ENCODE measurements around the gene JPH4.
A peak's percentile ranks its signal among the peaks of the same experiment; 100 is the strongest.

The JPH4 gene

DNA sequence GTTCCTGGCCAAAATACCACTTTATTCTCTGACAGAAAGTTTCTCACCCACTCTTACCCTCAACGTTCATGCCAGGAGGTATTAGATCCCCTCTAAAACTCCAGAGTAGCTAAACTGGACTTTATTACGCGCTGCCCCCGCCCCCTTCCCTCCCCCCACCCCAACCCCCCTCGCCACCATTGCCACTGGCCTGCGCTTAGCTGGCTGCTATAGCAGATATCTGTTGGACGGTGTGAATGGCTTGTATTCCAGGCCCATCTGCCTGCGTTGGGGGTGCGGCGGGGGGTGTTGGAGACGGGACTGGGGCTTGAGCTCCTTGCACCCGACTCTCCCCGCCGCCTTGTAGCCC is 23.1 kb downstream of the JPH4 start:
- 0% methylated on average over 4 to 7 of the region's 14 CpGs for WGBS, 2 experiments (ENCODE audit: insufficient coverage in 2 of 2)
- no peak overlapping the region for H3K27ac ChIP-seq (ENCODE audit: low read depth, low read length, severe bottlenecking)

DNA sequence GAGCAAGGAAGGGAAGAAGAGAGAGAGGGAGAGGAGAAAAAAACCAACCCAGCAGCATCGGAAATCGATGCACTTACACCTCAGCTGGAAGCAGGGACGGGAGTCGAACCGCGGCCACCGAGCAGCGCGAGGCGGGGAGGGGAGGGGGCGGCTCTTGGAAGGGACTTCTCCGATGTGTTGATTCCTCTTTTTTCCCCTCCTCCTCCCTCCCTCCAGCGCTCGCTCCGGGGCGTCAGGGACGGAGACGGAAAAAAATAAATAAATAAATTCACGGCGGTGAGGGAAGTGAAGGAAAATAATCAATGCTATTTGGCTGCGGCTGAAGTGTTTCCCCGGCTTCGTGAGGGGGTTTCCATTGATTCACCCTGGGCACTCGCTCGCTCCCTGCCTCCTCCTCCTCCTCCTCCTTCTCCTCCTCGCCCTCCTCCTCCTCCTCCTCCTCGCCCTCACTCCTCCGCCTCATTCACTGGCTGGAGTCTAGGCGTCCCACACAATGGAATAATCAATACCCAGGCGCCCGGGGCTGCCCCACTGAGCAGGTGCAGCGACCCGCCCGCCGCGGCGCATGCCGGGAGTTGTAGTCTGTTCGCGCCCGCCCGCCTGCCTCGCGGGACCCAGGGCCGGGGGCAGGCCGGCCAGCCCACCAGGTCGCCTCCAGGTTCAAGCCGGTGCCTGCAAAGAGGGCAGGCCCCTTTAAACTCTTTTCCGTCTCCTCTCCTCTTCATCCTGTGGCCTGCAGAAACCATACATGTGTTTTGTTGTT is 27.1 kb downstream of the JPH4 start, which contains the start of gene ZFHX2:
Gene ZFHX2 (minus strand): TSS at position 500 of the 763 bp plus-strand sequence. CDS start 16,440 bp downstream, outside the sequence.
- peaks cover 35% of the 10 kb centered on the region for H3K4me1 ChIP-seq (ENCODE audit: control insufficient read depth, insufficient read depth, low read length, poor library complexity, severe bottlenecking)
- peak within 1 kb of the TSS; percentile 69 for H3K27ac ChIP-seq (ENCODE audit: low read depth, low read length, severe bottlenecking)
- no peaks in the 10 kb centered on the region for H3K36me3 ChIP-seq (ENCODE audit: control insufficient read depth, insufficient read depth, low read length)
- no peaks in the 10 kb centered on the region for H3K9me3 ChIP-seq (ENCODE audit: control insufficient read depth, low read length)
- H3K4me3 ChIP-seq (ENCODE audit: extremely low read depth, insufficient read depth, low read length, poor library complexity, severe bottlenecking): peak within 1 kb of the TSS; percentile 87
- 0 to 1% methylated on average over 16 to 19 of the region's 49 CpGs for WGBS, 2 experiments (ENCODE audit: insufficient coverage in 2 of 2)

More for the DNA sequence above, 23.1 kb downstream of the JPH4 start:
- Histone ChIP-seq H3K9me3 (ENCODE audit: control insufficient read depth, low read length) (no peaks in the 10 kb centered on the region), H3K36me3 (ENCODE audit: control insufficient read depth, insufficient read depth, low read length) (peaks cover 26% of the 10 kb centered on the region), H3K4me1 (ENCODE audit: control insufficient read depth, insufficient read depth, low read length, poor library complexity, severe bottlenecking) (peaks cover 7% of the 10 kb centered on the region), H3K4me3 (ENCODE audit: extremely low read depth, insufficient read depth, low read length, poor library complexity, severe bottlenecking) (peak overlapping the region; percentile 72)

DNA sequence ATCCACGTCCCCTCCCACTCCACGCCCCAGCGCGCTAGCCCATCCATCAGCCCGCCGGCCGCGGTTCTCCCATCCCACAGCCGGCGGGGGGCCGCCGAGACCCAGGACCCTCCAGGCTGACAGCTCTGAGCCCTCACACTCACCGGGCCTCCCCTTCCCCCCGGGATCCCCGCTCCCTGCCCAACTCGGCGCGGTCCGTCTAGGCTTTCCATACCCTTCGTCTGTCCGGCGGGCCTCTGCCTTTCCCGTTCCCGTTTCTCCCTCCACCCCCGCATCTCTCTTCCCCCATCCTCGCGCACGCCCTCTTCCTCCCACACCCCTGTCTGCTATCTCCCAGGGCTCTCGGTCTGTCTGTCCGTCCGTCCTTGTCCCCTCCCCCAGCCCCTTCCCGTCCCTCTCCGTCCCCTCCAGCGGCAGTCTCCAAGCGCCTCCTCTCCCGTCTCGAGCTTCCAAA is 27.8 kb downstream of the JPH4 start:
- Histone ChIP-seq H3K4me1 (ENCODE audit: control insufficient read depth, insufficient read depth, low read length, poor library complexity, severe bottlenecking) (peaks cover 35% of the 10 kb centered on the region), H3K27ac (ENCODE audit: low read depth, low read length, severe bottlenecking) (peak overlapping the region; percentile 69), H3K9me3 (ENCODE audit: control insufficient read depth, low read length) (no peaks in the 10 kb centered on the region), H3K4me3 (ENCODE audit: extremely low read depth, insufficient read depth, low read length, poor library complexity, severe bottlenecking) (peak overlapping the region; percentile 87), H3K36me3 (ENCODE audit: control insufficient read depth, insufficient read depth, low read length) (no peaks in the 10 kb centered on the region)
- WGBS, 2 experiments (ENCODE audit: insufficient coverage in 2 of 2): 0% methylated on average over 26 to 28 of the region's 37 CpGs

DNA sequence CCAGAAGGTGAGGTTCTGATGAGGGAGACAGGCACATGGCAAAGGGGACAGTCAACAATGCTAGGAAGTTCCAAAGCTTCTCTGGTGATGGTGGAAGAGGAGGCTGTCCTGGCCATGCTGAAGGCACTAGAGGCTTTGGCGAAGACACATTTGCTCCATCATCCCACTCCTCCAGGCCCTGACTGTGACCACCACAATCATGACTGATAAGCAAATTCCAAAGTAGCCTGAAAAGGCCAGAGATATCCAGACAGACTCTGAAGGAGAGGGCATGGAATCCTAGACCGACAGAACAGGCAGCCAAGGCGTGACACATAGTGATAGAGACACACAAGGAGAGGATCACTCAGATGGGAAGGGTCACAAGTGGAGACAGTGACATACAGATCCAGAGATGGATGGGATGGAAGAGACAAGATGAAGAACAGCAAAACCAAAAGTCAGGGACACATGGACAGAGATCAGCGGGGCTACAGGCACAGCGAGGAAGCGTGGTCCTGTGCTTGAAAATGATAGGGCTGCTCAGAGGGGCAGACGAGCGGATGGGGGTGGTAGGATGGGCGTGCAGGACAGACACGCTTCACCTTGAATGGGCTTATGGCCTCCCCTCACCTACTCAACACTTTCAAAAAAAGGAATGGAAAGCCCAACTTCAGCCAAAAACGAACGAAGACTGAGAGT is 28.3 kb downstream of the JPH4 start:
- Histone ChIP-seq H3K4me1 (ENCODE audit: control insufficient read depth, insufficient read depth, low read length, poor library complexity, severe bottlenecking) (peaks cover 40% of the 10 kb centered on the region), H3K9me3 (ENCODE audit: control insufficient read depth, low read length) (no peaks in the 10 kb centered on the region), H3K36me3 (ENCODE audit: control insufficient read depth, insufficient read depth, low read length) (peaks cover 3% of the 10 kb centered on the region), H3K4me3 (ENCODE audit: extremely low read depth, insufficient read depth, low read length, poor library complexity, severe bottlenecking) (peak overlapping the region; percentile 87), H3K27ac (ENCODE audit: low read depth, low read length, severe bottlenecking) (peak overlapping the region; percentile 45)
- WGBS, 2 experiments (ENCODE audit: insufficient coverage in 2 of 2): 10 to 21% methylated on average over 7 to 8 of the region's 12 CpGs

DNA sequence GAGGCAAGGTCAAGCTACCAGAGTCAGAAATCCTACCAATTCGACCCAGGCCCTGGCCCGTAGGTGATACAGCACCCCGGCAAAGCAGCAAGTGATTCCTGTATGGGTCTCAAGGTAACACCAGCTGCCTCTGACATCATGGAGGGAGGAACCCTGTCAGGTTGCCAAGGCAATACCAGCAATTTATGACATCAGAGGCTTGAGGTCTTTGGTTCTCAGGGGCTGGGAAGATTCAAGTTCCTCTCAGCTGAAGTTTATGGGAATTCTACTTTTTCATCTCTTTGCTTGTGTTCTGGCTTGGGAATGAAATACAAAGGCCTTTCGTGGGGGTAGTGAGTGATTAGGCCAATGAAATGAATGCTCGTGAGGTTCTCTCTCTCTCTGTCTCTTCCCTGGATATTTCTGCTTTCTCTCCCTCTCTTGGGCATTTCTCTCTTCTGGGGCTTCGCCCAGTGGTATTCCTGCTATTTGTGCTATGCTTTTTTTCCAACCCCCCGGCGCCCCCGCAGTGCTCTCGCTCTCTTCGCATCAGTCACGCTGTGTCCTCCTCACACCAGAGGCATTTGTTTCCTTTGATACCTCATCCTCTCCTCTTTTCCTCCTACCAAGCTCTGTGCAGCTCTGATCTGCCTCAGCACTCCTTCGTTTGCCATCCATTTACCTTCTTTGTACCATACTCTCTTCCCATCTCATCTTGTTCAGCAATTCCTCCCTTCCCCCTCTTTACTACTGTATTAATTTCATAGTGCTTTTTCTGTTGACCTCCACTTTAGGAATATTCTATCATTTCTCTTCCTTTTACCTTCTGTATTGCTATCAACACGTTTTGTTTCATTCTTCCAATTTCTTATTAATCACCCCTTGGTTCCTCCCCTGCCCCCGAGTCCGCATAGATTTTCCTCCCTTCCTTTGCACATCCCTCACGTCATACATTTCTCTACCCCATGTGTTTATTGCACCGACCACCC is 30.0 kb downstream of the JPH4 start:
- H3K4me1 ChIP-seq (ENCODE audit: control insufficient read depth, insufficient read depth, low read length, poor library complexity, severe bottlenecking): peaks cover 44% of the 10 kb centered on the region
- H3K27ac ChIP-seq (ENCODE audit: low read depth, low read length, severe bottlenecking): peak overlapping the region; percentile 64
- no peaks in the 10 kb centered on the region for H3K9me3 ChIP-seq (ENCODE audit: control insufficient read depth, low read length)
- peaks cover 3% of the 10 kb centered on the region for H3K36me3 ChIP-seq (ENCODE audit: control insufficient read depth, insufficient read depth, low read length)
- H3K4me3 ChIP-seq (ENCODE audit: extremely low read depth, insufficient read depth, low read length, poor library complexity, severe bottlenecking): peak overlapping the region; percentile 12
- 30 to 35% methylated on average over 16 to 17 of the region's 18 CpGs for WGBS, 2 experiments (ENCODE audit: insufficient coverage in 2 of 2)

DNA sequence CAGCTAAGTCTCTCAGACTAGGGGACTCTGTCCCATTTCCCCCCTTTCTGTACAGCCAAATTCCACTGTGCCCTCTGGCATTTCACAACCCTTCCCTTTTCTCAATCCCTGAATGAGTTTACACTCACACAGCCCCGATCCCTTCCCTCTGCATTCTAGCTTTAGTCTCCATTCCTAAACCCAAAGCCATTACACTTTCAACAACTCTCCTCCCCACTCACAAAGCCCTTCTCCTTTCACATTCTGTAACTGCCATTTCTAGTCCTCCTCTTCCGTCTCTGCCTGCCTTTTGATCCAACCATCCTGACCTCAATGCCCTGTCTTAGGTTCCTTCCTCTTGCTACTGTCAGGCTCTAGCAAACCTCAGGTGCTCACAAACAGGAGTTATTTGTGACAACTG is 30.7 kb downstream of the JPH4 start:
- no peak overlapping the region for H3K4me3 ChIP-seq (ENCODE audit: extremely low read depth, insufficient read depth, low read length, poor library complexity, severe bottlenecking)
- H3K36me3 ChIP-seq (ENCODE audit: control insufficient read depth, insufficient read depth, low read length): peaks cover 9% of the 10 kb centered on the region
- WGBS, 2 experiments (ENCODE audit: insufficient coverage in 2 of 2): 56 to 66% methylated on average over 2 of the region's 2 CpGs
- H3K9me3 ChIP-seq (ENCODE audit: control insufficient read depth, low read length): no peaks in the 10 kb centered on the region
- H3K27ac ChIP-seq (ENCODE audit: low read depth, low read length, severe bottlenecking): peak overlapping the region; percentile 64
- H3K4me1 ChIP-seq (ENCODE audit: control insufficient read depth, insufficient read depth, low read length, poor library complexity, severe bottlenecking): peaks cover 44% of the 10 kb centered on the region

DNA sequence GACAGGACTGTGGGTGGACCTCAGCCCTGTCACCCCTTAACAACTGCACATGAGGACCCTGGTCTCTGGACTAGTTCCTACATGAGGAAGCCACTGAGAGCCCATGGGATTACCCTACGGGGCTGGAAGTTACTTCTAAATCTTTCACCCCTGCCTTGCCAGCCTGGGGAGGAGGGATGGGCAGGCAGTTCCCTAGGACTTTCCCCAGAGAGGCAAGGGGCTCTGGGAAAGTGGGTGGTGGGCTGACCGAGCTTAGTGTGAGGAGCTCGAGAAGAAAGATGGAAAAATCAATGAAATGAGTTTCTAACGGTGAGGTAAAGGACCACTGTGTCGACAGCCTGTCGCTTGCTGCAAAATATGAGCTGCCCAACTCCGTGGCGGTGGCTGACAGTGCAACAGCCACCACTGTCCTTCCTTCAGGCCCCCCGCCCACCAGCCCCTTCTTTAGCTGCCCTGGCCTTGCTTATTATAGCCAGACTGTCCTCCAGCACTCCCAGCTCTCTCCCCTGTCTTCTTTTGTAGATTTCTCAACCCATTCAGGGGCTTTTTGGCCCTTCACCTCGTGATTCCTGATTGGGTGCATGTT is 32.0 kb downstream of the JPH4 start:
- H3K27ac ChIP-seq (ENCODE audit: low read depth, low read length, severe bottlenecking): no peak overlapping the region
- H3K4me1 ChIP-seq (ENCODE audit: control insufficient read depth, insufficient read depth, low read length, poor library complexity, severe bottlenecking): peaks cover 44% of the 10 kb centered on the region
- WGBS, 2 experiments (ENCODE audit: insufficient coverage in 2 of 2): 88 to 90% methylated on average over 8 to 9 of the region's 10 CpGs

DNA sequence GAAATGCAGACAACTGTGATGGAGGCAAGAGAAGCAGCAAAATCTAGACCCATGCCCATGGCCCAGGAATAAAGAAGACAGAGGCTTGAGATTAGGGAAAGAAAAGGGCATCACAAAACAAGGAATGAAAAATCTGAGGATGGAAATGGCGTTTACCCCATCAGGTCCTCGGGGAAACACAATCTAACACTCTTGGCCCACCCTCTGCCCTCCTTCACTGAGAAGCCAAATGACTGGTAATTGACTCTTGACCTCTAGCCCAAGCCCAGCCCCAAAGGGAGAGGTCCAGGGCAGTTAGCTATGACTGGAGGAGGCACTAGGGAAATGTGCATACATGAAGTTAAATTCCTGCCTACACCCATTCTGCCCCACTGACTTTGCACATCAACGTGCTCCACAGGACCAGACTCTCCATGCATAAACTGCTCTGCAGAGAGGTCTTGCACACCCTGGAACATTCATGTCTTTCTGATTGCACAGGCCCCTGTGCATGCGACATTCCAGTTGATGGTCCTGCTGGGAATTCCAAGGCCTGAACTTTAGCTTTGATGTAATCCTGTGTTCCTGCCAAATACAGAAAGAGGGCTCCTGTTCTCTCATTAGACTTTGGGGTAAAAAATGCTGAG is 32.7 kb downstream of the JPH4 start:
- H3K4me1 ChIP-seq (ENCODE audit: control insufficient read depth, insufficient read depth, low read length, poor library complexity, severe bottlenecking): peaks cover 44% of the 10 kb centered on the region
- H3K36me3 ChIP-seq (ENCODE audit: control insufficient read depth, insufficient read depth, low read length): peaks cover 9% of the 10 kb centered on the region
- H3K4me3 ChIP-seq (ENCODE audit: extremely low read depth, insufficient read depth, low read length, poor library complexity, severe bottlenecking): no peak overlapping the region
- 86 to 88% methylated on average over 3 of the region's 4 CpGs for WGBS, 2 experiments (ENCODE audit: insufficient coverage in 2 of 2)
- no peaks in the 10 kb centered on the region for H3K9me3 ChIP-seq (ENCODE audit: control insufficient read depth, low read length)
- no peak overlapping the region for H3K27ac ChIP-seq (ENCODE audit: low read depth, low read length, severe bottlenecking)

More for the DNA sequence above, 32.0 kb downstream of the JPH4 start:
- H3K4me3 ChIP-seq (ENCODE audit: extremely low read depth, insufficient read depth, low read length, poor library complexity, severe bottlenecking): no peak overlapping the region
- no peaks in the 10 kb centered on the region for H3K9me3 ChIP-seq (ENCODE audit: control insufficient read depth, low read length)
- H3K36me3 ChIP-seq (ENCODE audit: control insufficient read depth, insufficient read depth, low read length): peaks cover 9% of the 10 kb centered on the region

DNA sequence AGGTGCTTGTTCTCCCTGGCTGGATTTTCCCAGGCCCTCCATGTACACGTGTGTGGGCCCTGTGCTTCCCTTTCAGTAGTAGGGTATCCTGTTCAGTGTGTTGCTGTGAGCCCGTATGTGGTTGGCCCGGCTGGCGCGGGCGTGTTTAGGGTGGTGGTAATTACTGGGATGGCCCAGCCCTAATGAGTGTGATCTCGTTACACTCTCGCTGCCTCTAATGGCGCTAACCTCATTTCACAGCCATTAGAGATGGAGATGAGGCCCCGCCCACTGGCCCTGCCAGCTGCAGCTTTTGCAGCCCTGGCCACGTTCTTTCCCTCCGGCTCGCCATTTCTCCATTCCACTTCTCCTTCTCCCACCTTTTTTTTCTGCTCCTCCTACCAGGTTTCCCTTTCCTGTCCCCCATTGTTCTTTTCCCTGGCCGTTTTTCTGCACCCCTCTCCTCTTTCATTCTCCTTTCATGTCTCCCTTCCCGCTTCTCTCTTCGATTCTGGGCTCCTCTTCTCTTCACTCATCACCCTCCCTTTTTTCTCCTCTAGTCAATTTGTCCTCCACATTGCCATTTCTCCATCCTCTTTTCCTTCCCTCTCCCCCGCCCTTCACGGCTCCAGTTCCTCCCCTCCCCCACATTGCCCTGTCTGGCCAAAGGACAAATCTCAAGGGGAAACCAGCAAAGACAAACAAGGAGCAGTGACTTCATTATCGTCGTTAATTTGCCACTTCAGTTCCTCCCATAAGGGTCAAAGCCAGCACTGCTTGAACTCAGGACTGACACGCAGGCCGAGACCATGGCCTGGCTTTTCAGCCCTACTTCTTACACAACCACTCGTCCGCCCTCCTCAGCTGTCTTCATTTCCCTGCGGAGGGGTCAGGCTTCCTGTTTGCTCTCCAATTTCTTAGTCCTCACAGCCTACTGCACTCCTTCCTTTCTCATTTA is 33.8 kb downstream of the JPH4 start:
- Histone ChIP-seq H3K4me1 (ENCODE audit: control insufficient read depth, insufficient read depth, low read length, poor library complexity, severe bottlenecking) (peaks cover 41% of the 10 kb centered on the region), H3K36me3 (ENCODE audit: control insufficient read depth, insufficient read depth, low read length) (peaks cover 9% of the 10 kb centered on the region), H3K9me3 (ENCODE audit: control insufficient read depth, low read length) (no peaks in the 10 kb centered on the region), H3K27ac (ENCODE audit: low read depth, low read length, severe bottlenecking) (peak overlapping the region; percentile 16), H3K4me3 (ENCODE audit: extremely low read depth, insufficient read depth, low read length, poor library complexity, severe bottlenecking) (no peak overlapping the region)
- whole genome bisulfite sequencing, 2 experiments (ENCODE audit: insufficient coverage in 2 of 2): 35 to 45% methylated on average over 23 to 25 of the region's 25 CpGs
